HEK293T (cell line): ENCODE measurements around the gene ABHD13.

Experiments used
- ARNT ChIP-seq: fragments of 450-650 bp; IDR thresholded peaks from 2 replicates; pipeline ENCODE4 v1.6.1; 2017; ENCODE audit warnings: mild to moderate bottlenecking
- BHLHE40 ChIP-seq: fragments of 450-650 bp; IDR thresholded peaks from 2 replicates; pipeline ENCODE4 v1.6.1; 2016; ENCODE audit warnings: mild to moderate bottlenecking, moderate library complexity, borderline replicate concordance
- FOXM1 ChIP-seq: fragments of 450-650 bp; IDR thresholded peaks from 2 replicates; pipeline ENCODE4 v1.6.1; 2017; ENCODE audit warnings: mild to moderate bottlenecking, borderline replicate concordance
- NFRKB ChIP-seq: fragments of 450-650 bp; IDR thresholded peaks from 2 replicates; pipeline ENCODE4 v1.6.1; 2016; ENCODE audit warnings: mild to moderate bottlenecking, moderate library complexity
- SP1 ChIP-seq: fragments of 450-650 bp; IDR thresholded peaks from 2 replicates; pipeline ENCODE4 v1.6.1; 2017
- SUZ12 ChIP-seq: fragments of 450-650 bp; IDR thresholded peaks from 2 replicates; pipeline ENCODE4 v1.6.1; 2016; ENCODE audit warnings: mild to moderate bottlenecking
- TARDBP ChIP-seq: fragments of 450-650 bp; IDR thresholded peaks from 2 replicates; pipeline ENCODE4 v1.6.1; 2016

DNA sequence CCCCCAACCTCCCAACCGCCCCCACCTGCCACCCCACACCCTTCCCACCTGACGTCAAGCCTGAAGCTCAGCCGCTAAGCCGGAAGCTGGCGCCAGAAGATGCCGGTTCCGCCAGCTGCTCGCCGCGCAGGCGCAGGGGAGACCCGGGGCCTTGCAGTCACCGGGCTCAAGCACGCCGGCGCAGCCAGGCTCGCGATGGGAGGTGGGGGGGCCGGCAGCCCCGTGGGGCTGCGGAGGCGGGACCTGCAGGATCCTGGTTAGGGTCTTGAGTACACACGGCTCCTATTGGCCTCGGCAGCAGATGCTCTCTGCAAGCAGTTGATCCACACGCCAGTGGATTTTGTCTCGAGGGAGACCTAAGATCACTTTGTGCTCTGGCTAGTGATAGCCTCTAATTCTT lies 2.8 kb upstream of the ABHD13 start, which contains the start of gene LIG4:
- TF ChIP-seq SP1: no peak
- no peak for TF ChIP-seq FOXM1
- TF ChIP-seq BHLHE40: no peak
- TF ChIP-seq SUZ12: no peak
- TF ChIP-seq ARNT: no peak
- no peak for TF ChIP-seq NFRKB
- TF ChIP-seq TARDBP: no peak
